ENCODE measurements around the gene GUK1. TPM values are rescaled to one million over a fixed set of nuclear protein-coding genes. Genes with fewer than 3 reads are reported as not detected.

The GUK1 gene
- polyA plus RNA-seq, 3 donors: 262 to 391 (median 316) TPM

DNA sequence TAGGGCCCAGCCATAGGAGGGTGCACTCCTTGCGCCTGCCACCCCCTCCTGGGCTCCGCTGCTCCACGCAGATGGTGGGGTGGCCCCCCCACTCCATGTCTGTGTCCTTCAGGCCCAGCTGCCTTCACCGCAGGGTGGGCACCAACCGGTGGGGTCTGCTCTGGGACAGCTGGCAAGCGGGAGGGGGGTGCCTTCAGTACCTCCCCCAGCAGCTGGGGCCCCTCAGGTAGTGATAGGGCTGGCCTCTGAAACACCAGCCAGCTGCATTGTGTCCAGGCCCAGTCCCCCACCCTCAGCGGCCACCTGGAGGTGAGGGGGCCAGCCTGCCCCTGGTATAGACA is 10.0 kb downstream of the GUK1 start:
- no peak overlapping the region for H3K27ac ChIP-seq (ENCODE audit: low read depth in 1 of 2, low read length in 2 of 2)
- Mint-ChIP-seq H3K36me3 (peaks cover 13 to 37% of the 10 kb centered on the region in 2 donors), H3K27ac (no peak overlapping the region), H3K27me3 (ENCODE audit: low read depth in 3 of 3) (peaks cover 0 to 5% (median 0%) of the 10 kb centered on the region in 3 donors), H3K4me3 (no peak overlapping the region), H3K4me1 (no peaks in the 10 kb centered on the region), H3K9me3 (no peaks in the 10 kb centered on the region)
- no peaks in the 10 kb centered on the region for H3K9me3 ChIP-seq (replicated peaks in 1 of 2; ENCODE audit: control insufficient read depth in 1 of 2, insufficient read depth in 1 of 2, low read length in 2 of 2)
- H3K4me3 ChIP-seq (replicated peaks in 1 of 3; ENCODE audit: low read depth in 2 of 3, low read length in 3 of 3): no peak overlapping the region
- no peak overlapping the region for H3K4me2 ChIP-seq (replicated peaks; ENCODE audit: extremely low read depth, low read length, poor library complexity, severe bottlenecking)
- H3K36me3 ChIP-seq (replicated peaks in 1 of 2; ENCODE audit: control insufficient read depth in 1 of 2, insufficient read depth in 2 of 2, low read length in 2 of 2): peaks cover 32 to 40% of the 10 kb centered on the region in 2 donors
- peaks cover 61% of the 10 kb centered on the region for H4K20me1 ChIP-seq (ENCODE audit: insufficient read depth, low read length)
- no peaks in the 10 kb centered on the region for H3K4me1 ChIP-seq (ENCODE audit: control insufficient read depth in 1 of 2, insufficient read depth in 2 of 2, low read length in 2 of 2)
- no peaks in the 10 kb centered on the region for H3K27me3 ChIP-seq (ENCODE audit: control insufficient read depth in 2 of 2, insufficient read depth in 2 of 2, low read length in 2 of 2)
- DNase-seq: no peak
- H3K9ac ChIP-seq (ENCODE audit: insufficient read depth, low read length, poor library complexity, severe bottlenecking): no peak overlapping the region
- H2AFZ ChIP-seq (ENCODE audit: insufficient read depth, low read depth, low read length, poor library complexity, severe bottlenecking): no peak overlapping the region
- peaks cover 14% of the 10 kb centered on the region for H3K79me2 ChIP-seq (ENCODE audit: insufficient read depth, low read length)
- TF ChIP-seq, protein P1, sequence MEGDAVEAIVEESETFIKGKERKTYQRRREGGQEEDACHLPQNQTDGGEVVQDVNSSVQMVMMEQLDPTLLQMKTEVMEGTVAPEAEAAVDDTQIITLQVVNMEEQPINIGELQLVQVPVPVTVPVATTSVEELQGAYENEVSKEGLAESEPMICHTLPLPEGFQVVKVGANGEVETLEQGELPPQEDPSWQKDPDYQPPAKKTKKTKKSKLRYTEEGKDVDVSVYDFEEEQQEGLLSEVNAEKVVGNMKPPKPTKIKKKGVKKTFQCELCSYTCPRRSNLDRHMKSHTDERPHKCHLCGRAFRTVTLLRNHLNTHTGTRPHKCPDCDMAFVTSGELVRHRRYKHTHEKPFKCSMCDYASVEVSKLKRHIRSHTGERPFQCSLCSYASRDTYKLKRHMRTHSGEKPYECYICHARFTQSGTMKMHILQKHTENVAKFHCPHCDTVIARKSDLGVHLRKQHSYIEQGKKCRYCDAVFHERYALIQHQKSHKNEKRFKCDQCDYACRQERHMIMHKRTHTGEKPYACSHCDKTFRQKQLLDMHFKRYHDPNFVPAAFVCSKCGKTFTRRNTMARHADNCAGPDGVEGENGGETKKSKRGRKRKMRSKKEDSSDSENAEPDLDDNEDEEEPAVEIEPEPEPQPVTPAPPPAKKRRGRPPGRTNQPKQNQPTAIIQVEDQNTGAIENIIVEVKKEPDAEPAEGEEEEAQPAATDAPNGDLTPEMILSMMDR (IDR thresholded peaks at IDR 0.05): no peak
- intact Hi-C loops (cut with micrococcal nuclease): no loop called here
- 100% methylated on average over 4 of the region's 7 CpGs for WGBS (ENCODE audit: insufficient coverage)

DNA sequence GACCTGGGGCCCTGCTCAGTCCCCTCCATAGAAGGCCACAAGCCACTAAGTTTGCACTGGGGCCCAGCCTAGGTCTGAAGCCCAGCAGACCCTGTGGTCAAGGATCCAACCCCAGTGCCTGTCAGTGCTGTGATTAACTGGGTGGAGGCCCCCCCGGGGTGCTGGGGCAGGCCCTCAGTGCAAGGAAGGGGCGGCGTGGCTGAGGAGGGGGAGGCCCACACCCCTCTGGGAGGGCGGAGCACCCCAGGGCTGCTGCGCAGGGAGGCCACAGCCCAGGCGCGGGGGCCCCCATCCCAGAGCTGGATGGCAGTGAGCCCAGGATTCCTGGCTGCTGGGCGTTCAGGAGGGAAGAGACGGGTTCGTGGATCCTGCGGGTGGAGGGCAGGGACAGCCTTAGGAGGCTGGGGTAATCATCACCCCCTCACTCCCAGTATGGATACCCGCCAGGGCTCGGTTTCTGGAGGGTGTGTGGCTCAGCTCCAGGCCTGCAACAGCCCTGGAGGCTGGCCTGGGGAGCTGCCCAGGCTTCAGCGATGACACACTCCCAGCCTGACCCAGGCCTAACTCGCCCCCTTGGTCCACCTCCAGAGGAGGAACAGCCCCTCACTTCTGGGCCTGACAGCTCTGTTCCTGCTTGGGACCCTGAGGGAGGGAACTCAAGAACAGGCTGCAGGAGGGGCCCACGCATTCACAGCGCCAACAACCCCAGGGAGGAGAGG is 10.5 kb downstream of the GUK1 start:
- Histone ChIP-seq H4K20me1 (ENCODE audit: insufficient read depth, low read length) (peaks cover 56% of the 10 kb centered on the region), H3K4me2 (replicated peaks; ENCODE audit: extremely low read depth, low read length, poor library complexity, severe bottlenecking) (no peak overlapping the region), H3K9me3 (replicated peaks in 1 of 2; ENCODE audit: control insufficient read depth in 1 of 2, insufficient read depth in 1 of 2, low read length in 2 of 2) (no peaks in the 10 kb centered on the region), H3K9ac (ENCODE audit: insufficient read depth, low read length, poor library complexity, severe bottlenecking) (no peak overlapping the region), H2AFZ (ENCODE audit: insufficient read depth, low read depth, low read length, poor library complexity, severe bottlenecking) (no peak overlapping the region), H3K36me3 (replicated peaks in 1 of 2; ENCODE audit: control insufficient read depth in 1 of 2, insufficient read depth in 2 of 2, low read length in 2 of 2) (peaks cover 32 to 34% of the 10 kb centered on the region in 2 donors), H3K27me3 (ENCODE audit: control insufficient read depth in 2 of 2, insufficient read depth in 2 of 2, low read length in 2 of 2) (no peaks in the 10 kb centered on the region), H3K4me1 (ENCODE audit: control insufficient read depth in 1 of 2, insufficient read depth in 2 of 2, low read length in 2 of 2) (no peaks in the 10 kb centered on the region), H3K4me3 (replicated peaks in 1 of 3; ENCODE audit: low read depth in 2 of 3, low read length in 3 of 3) (no peak overlapping the region), H3K79me2 (ENCODE audit: insufficient read depth, low read length) (peaks cover 9% of the 10 kb centered on the region), H3K27ac (ENCODE audit: low read depth in 1 of 2, low read length in 2 of 2) (no peak overlapping the region)
- Mint-ChIP-seq H3K4me3 (no peak overlapping the region), H3K36me3 (peaks cover 13 to 32% of the 10 kb centered on the region in 2 donors), H3K27me3 (ENCODE audit: low read depth in 3 of 3) (peaks cover 0 to 3% (median 0%) of the 10 kb centered on the region in 3 donors), H3K27ac (peak overlapping the region in 1 of 7 donors; percentile 46), H3K4me1 (peaks cover 4% of the 10 kb centered on the region), H3K9me3 (no peaks in the 10 kb centered on the region)
- intact Hi-C loops (cut with micrococcal nuclease): no loop called here
- no peak for DNase-seq
- 93% methylated on average over 15 of the region's 17 CpGs for WGBS (ENCODE audit: insufficient coverage)
- TF ChIP-seq, protein P1 (IDR thresholded peaks at IDR 0.05): no peak
